ENCODE measurements around the gene TRNP1.

DNA sequence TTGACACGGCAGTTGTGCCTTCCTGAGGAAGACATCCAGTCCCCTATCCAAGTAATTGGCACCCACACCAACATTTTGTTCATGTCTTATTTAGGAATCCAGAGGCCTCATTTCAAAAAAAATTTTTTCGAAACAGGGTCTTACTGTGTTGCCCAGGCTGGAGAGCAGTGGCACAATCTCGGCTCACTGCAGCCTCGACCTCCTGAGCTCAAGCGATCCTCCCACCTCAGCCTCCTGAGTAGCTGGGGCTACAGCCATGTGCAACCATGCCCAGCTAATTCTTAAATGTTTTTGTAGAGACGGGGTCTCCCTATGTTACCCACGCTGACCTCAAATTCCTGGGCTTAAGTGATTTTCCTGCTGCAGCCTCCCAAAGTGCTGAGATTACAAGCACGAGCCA is 9.2 kb upstream of the TRNP1 start:
- TF ChIP-seq ZNF274 (IDR thresholded peaks at IDR 0.05; ENCODE audit: low read depth, low read length) (no peak), YY1 (IDR thresholded peaks at IDR 0.05; ENCODE audit: insufficient read depth, insufficient read length) (no peak), SUZ12 (IDR thresholded peaks at IDR 0.05; ENCODE audit: extremely low read depth, insufficient read depth, insufficient read length) (no peak)
